Globus pallidus (tissue), 1 donor: ENCODE data around the gene ZNF496.

Experiments used
- DNase-seq: peaks from one replicate; pipeline ENCODE4 v3.0.0-alpha.2; 2015; ENCODE audit warnings: low spot score

ZNF496 gene

GRCh38 chr1:247326411-247327130, 5.1 kb downstream of the ZNF496 start:
- DNase-seq = no peak

- DNase-seq = no peak
Observed at GRCh38 chr1:247324923-247325322, 6.7 kb downstream of the ZNF496 start.

GRCh38 chr1:247324204-247324787, 7.4 kb downstream of the ZNF496 start:
- DNase-seq = no peak

GRCh38 chr1:247322849-247323586, 8.6 kb downstream of the ZNF496 start:
- no peak for DNase-seq

GRCh38 chr1:247322442-247322841, 9.2 kb downstream of the ZNF496 start:
- DNase-seq = no peak

- no peak for DNase-seq
Observed at GRCh38 chr1:247317702-247318101, 14.0 kb downstream of the ZNF496 start.

- no peak for DNase-seq
Observed at GRCh38 chr1:247316590-247317197, 15.0 kb downstream of the ZNF496 start.

GRCh38 chr1:247304031-247304430, 27.6 kb downstream of the ZNF496 start:
- no peak for DNase-seq

- no peak for DNase-seq
Observed at GRCh38 chr1:247303216-247303615, 28.5 kb downstream of the ZNF496 start.

GRCh38 chr1:247301176-247301540, 30.5 kb downstream of the ZNF496 start:
- no peak for DNase-seq

- no peak for DNase-seq
Observed at GRCh38 chr1:247300491-247301175, 31.0 kb downstream of the ZNF496 start.

- no peak for DNase-seq
Observed at GRCh38 chr1:247299723-247300381, 31.8 kb downstream of the ZNF496 start.

- no peak for DNase-seq
Observed at GRCh38 chr1:247298701-247299100, 33.0 kb downstream of the ZNF496 start.

GRCh38 chr1:247298124-247298481, 33.6 kb downstream of the ZNF496 start:
- DNase-seq = no peak

GRCh38 chr1:247297263-247298123, 34.2 kb downstream of the ZNF496 start:
- no peak for DNase-seq

- no peak for DNase-seq
Observed at GRCh38 chr1:247296599-247297180, 35.0 kb downstream of the ZNF496 start.

GRCh38 chr1:247295746-247296145, 35.9 kb downstream of the ZNF496 start:
- DNase-seq = no peak

GRCh38 chr1:247295274-247295684, 36.4 kb downstream of the ZNF496 start:
- no peak for DNase-seq

GRCh38 chr1:247294282-247294681, 37.4 kb downstream of the ZNF496 start:
- no peak for DNase-seq

- no peak for DNase-seq
Observed at GRCh38 chr1:247293047-247293446, 38.6 kb downstream of the ZNF496 start.
